ENCODE measurements around the gene NGRN.
"Not testable (repeated sequence)": the region's sequence is repeated elsewhere in the genome, so short reads cannot be mapped to it uniquely, and the experiment has no call there.

Gene NGRN

DNA sequence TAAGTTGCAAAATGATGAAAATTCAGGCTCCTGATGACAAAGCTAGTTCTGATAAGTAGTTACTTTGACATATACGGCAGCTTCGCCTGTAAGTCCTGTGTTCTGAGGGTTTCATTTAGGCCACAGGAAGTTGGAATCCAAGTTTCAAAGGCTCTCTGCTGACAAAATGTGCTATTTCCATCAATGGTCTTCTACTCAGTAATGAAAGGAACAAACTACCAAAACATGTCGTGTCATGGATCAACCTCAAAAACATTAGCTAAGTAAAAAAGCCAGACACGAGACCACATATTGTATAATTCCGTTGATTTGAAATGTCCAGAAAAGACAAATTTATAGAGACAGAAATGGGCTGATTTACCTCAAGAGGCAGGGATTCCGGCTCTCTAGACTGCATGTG, 22.5 kb downstream of the NGRN start:
- Histone ChIP-seq H3K27me3 (ENCODE audit: insufficient read depth, low read length) (no peaks in the 10 kb centered on the region), H3K27ac (ENCODE audit: low read depth, low read length) (no peak overlapping the region), H3K4me1 (ENCODE audit: insufficient read depth, low read length) (peaks cover 5% of the 10 kb centered on the region; the same call in 1 of the 2 replicates), H3K9ac (ENCODE audit: low read depth, low read length) (no peak overlapping the region), H3K36me3 (ENCODE audit: insufficient read depth, low read length) (no peaks in the 10 kb centered on the region), H3K4me3 (ENCODE audit: low read length) (no peak overlapping the region), H3K9me3 (ENCODE audit: insufficient read depth, low read depth, low read length) (no peaks in the 10 kb centered on the region)
- WGBS: 92% methylated on average over 6 of the region's 6 CpGs

- no peaks in the 10 kb centered on the region for H3K27me3 ChIP-seq (ENCODE audit: insufficient read depth, low read length)
- no peaks in the 10 kb centered on the region for H3K36me3 ChIP-seq (ENCODE audit: insufficient read depth, low read length)
- 84% methylated on average over 15 of the region's 16 CpGs for WGBS
- no peaks in the 10 kb centered on the region for H3K9me3 ChIP-seq (ENCODE audit: insufficient read depth, low read depth, low read length)
- no peak overlapping the region for H3K9ac ChIP-seq (ENCODE audit: low read depth, low read length)
- no peak overlapping the region for H3K27ac ChIP-seq (ENCODE audit: low read depth, low read length)
- H3K4me1 ChIP-seq (ENCODE audit: insufficient read depth, low read length): peaks cover 2% of the 10 kb centered on the region; the same call in 1 of the 2 replicates
- no peak overlapping the region for H3K4me3 ChIP-seq (ENCODE audit: low read length)
Measured at GRCh38 chr15:90291679-90292356, 26.3 kb downstream of the NGRN start.

DNA sequence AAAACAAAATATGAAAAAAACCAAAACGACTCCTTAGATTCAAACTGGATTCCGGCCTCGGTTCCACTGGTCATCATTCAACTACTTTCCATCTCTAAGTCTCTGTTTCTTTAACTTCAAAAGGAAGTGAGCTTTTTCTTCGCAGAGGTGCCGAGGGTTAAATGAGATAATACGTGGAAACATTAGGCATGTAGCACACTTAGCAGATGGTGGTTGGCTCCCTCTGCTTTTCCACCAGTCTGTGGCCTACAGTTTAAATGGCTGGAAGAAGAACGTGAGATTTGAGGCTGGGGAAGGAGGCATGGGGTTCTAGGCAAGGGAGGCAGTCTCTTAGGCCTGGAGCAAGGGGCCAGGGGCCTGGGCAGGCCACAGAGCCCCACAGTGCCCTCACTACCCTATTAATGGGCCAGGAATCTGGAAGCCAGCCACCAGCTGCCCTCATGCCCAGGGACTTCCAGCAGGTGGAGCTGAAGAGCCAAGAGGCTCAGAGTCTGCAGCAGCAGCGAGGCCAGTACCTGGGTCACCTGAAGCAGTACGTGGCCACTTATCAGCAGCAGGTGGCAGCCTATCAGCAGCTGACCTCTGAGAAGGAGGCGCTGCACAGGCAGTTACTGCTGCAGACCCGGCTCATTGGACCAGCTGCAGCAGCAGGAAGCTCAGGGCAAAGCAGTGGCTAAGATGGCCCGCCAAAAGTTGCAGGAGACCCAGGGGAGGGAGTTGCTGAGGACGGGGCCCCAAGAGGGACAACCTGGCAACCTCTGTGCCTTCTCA, 27.8 kb downstream of the NGRN start:
- not testable (repeated sequence) for H3K36me3 ChIP-seq (ENCODE audit: insufficient read depth, low read length); H3K4me1 ChIP-seq (ENCODE audit: insufficient read depth, low read length); H3K9me3 ChIP-seq (ENCODE audit: insufficient read depth, low read depth, low read length); H3K9ac ChIP-seq (ENCODE audit: low read depth, low read length); H3K27ac ChIP-seq (ENCODE audit: low read depth, low read length); H3K27me3 ChIP-seq (ENCODE audit: insufficient read depth, low read length); H3K4me3 ChIP-seq (ENCODE audit: low read length)
- WGBS: 57% methylated on average over 13 of the region's 13 CpGs

DNA sequence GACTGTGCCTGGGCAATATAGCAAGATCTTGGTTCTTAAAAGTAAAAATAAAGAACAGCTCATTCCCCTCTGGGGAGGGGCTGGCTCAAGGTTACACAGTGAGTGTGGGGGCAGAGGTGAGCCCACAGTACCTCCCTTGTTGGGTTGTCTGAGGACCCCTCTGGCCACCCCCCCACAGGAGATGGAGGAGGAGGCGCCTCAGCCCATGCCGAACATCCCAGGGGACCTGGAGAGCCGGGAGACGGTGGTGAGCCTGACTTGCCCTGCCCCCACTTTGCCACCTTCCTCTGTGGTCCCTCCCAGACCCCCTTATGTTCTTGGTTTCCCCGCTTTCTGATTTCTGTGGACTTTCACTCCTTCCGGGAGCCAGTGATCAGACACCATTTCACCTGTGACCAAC, 28.7 kb downstream of the NGRN start:
- H3K4me1 ChIP-seq (ENCODE audit: insufficient read depth, low read length): no peaks in the 10 kb centered on the region
- H3K27me3 ChIP-seq (ENCODE audit: insufficient read depth, low read length): no peaks in the 10 kb centered on the region
- no peak overlapping the region for H3K9ac ChIP-seq (ENCODE audit: low read depth, low read length)
- H3K9me3 ChIP-seq (ENCODE audit: insufficient read depth, low read depth, low read length): no peaks in the 10 kb centered on the region
- no peaks in the 10 kb centered on the region for H3K36me3 ChIP-seq (ENCODE audit: insufficient read depth, low read length)
- no peak overlapping the region for H3K27ac ChIP-seq (ENCODE audit: low read depth, low read length)
- 92% methylated on average over 6 of the region's 6 CpGs for WGBS
- no peak overlapping the region for H3K4me3 ChIP-seq (ENCODE audit: low read length)

DNA sequence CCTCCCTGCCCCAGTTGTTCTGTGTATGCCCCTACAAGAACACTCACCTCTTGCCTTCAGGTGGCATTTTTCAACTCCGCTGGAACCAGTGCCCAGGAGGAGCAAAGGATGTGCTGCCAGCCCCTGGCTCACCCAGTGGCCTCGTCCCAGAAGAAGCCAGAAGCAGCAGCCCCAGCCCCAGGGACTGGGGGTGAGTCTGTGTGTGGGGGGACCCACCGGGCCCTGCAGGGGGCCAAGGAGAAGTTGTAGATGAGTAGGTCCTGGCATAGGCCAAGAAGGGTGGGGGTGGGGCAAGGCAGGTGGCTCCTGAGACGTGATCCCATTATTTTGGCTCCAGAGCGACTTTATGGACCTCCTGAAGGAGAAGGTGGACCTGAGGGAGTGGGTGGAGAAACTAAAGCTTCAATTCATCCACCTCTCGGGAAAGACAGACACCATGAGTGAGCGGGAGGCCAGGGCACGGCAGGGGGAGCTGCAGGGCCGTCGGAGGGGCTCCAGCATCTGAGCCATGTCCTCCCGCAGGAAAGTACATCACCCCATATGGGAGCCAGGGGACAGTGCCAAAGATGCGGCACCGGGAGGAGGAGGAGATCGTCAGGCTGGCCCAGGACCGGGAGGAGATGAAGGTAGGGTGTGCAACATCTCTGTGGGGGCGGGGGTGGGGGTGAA, 29.3 kb downstream of the NGRN start:
- Histone ChIP-seq H3K27ac (ENCODE audit: low read depth, low read length) (no peak overlapping the region), H3K4me3 (ENCODE audit: low read length) (no peak overlapping the region), H3K9ac (ENCODE audit: low read depth, low read length) (no peak overlapping the region), H3K36me3 (ENCODE audit: insufficient read depth, low read length) (no peaks in the 10 kb centered on the region), H3K4me1 (ENCODE audit: insufficient read depth, low read length) (no peaks in the 10 kb centered on the region), H3K9me3 (ENCODE audit: insufficient read depth, low read depth, low read length) (no peaks in the 10 kb centered on the region), H3K27me3 (ENCODE audit: insufficient read depth, low read length) (no peaks in the 10 kb centered on the region)
- 78% methylated on average over 16 of the region's 16 CpGs for WGBS

DNA sequence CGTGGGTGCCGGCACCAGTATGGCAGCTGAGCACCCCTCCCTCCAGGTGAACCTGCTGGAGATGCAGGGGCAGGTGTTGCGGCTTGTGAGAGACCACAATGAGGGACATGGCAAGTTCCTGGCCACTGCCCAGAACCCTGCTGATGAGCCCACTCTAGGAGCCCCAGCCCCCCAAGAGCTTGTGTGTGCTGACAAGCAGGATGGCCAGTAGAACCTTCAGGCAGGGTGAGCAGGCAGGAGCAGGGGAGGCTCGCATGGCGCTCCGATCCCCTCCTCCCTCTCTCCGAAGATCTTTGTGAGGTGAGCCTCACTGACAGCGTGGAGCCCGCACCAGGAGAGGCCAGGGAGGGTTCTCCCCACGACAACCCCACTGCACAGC, 29.8 kb downstream of the NGRN start:
- WGBS: 75% methylated on average over 10 of the region's 10 CpGs
- no peaks in the 10 kb centered on the region for H3K9me3 ChIP-seq (ENCODE audit: insufficient read depth, low read depth, low read length)
- H3K27ac ChIP-seq (ENCODE audit: low read depth, low read length): no peak overlapping the region
- no peak overlapping the region for H3K4me3 ChIP-seq (ENCODE audit: low read length)
- no peaks in the 10 kb centered on the region for H3K4me1 ChIP-seq (ENCODE audit: insufficient read depth, low read length)
- H3K36me3 ChIP-seq (ENCODE audit: insufficient read depth, low read length): no peaks in the 10 kb centered on the region
- H3K9ac ChIP-seq (ENCODE audit: low read depth, low read length): no peak overlapping the region
- H3K27me3 ChIP-seq (ENCODE audit: insufficient read depth, low read length): no peaks in the 10 kb centered on the region

GRCh38 chr15:90296316-90296884, 30.9 kb downstream of the NGRN start:
- not testable (repeated sequence) for H3K27me3 ChIP-seq (ENCODE audit: insufficient read depth, low read length); H3K27ac ChIP-seq (ENCODE audit: low read depth, low read length); H3K36me3 ChIP-seq (ENCODE audit: insufficient read depth, low read length); H3K4me1 ChIP-seq (ENCODE audit: insufficient read depth, low read length); H3K4me3 ChIP-seq (ENCODE audit: low read length); H3K9ac ChIP-seq (ENCODE audit: low read depth, low read length); H3K9me3 ChIP-seq (ENCODE audit: insufficient read depth, low read depth, low read length)
- WGBS: 73% methylated on average over 3 of the region's 4 CpGs

DNA sequence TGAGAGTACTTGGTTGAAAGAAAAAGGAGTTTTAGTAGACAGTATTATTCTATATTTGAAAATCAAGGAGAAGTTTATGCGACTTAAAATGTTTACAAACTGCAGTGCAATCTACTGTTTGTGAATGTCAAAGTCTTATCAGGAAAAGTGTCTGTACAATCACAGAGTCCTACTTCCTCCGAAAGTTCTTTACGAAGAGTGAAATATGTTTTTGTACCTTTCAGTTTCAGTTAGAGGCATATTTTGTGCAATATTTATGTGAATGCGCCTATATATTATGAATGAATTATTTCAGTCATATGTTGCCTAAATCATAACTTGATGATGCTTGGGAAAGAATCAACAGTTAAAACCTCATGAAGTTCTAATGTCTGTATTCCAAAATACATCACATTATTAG, 31.5 kb downstream of the NGRN start:
- H3K4me1 ChIP-seq (ENCODE audit: insufficient read depth, low read length): peaks cover 4% of the 10 kb centered on the region; the same call in 1 of the 2 replicates
- WGBS: 94% methylated on average over 4 of the region's 4 CpGs
- no peaks in the 10 kb centered on the region for H3K27me3 ChIP-seq (ENCODE audit: insufficient read depth, low read length)

GRCh38 chr15:90300541-90300940, 35.1 kb downstream of the NGRN start:
- Histone ChIP-seq H3K27me3 (ENCODE audit: insufficient read depth, low read length) (no peaks in the 10 kb centered on the region), H3K27ac (ENCODE audit: low read depth, low read length) (no peak overlapping the region), H3K9ac (ENCODE audit: low read depth, low read length) (no peak overlapping the region), H3K4me1 (ENCODE audit: insufficient read depth, low read length) (peaks cover 6% of the 10 kb centered on the region; the same call in 1 of the 2 replicates), H3K9me3 (ENCODE audit: insufficient read depth, low read depth, low read length) (no peaks in the 10 kb centered on the region), H3K36me3 (ENCODE audit: insufficient read depth, low read length) (no peaks in the 10 kb centered on the region), H3K4me3 (ENCODE audit: low read length) (no peak overlapping the region)
- 94% methylated on average over 9 of the region's 9 CpGs for WGBS

More for the DNA sequence above, 31.5 kb downstream of the NGRN start:
- no peak overlapping the region for H3K9ac ChIP-seq (ENCODE audit: low read depth, low read length)
- H3K36me3 ChIP-seq (ENCODE audit: insufficient read depth, low read length): no peaks in the 10 kb centered on the region
- H3K9me3 ChIP-seq (ENCODE audit: insufficient read depth, low read depth, low read length): no peaks in the 10 kb centered on the region
- H3K4me3 ChIP-seq (ENCODE audit: low read length): no peak overlapping the region
- H3K27ac ChIP-seq (ENCODE audit: low read depth, low read length): no peak overlapping the region

DNA sequence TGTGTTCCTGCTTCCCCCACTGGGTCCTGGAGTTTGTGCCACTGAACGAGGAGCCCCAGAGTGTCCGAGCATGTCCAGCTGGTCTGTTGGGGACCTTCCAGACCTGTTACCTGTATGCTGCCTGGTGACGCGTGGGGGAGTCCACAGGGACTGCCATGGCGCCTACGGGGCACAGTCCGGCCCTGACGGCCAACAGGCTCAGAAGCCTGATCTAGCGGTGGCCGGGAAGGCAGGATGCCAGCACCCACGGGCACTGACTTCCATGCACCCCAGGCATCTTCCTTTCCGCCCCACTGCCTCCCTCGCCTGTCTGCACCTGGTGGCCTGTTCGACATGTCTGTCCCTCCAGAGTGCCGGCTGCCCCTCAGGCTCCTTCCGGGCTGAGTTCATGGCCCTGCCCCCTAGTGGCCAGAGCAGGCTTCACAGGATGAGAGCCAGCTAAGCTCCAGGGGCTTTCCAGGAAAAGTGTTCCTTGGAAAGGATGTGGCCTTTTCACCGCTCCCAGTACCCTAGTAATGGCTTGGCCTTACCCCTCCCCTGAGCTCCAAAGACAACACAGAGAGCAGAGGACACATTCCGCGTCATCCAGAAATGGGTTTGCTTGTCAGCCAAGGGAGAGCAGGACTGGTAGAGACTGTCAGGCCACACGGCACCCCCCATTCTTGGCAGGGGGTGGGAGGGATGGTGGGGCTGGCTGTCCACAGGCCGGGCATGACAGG, 35.7 kb downstream of the NGRN start:
- Histone ChIP-seq H3K4me3 (ENCODE audit: low read length) (no peak overlapping the region), H3K9ac (ENCODE audit: low read depth, low read length) (no peak overlapping the region), H3K4me1 (ENCODE audit: insufficient read depth, low read length) (peaks cover 6% of the 10 kb centered on the region; the same call in 1 of the 2 replicates), H3K27ac (ENCODE audit: low read depth, low read length) (no peak overlapping the region), H3K36me3 (ENCODE audit: insufficient read depth, low read length) (no peaks in the 10 kb centered on the region), H3K9me3 (ENCODE audit: insufficient read depth, low read depth, low read length) (no peaks in the 10 kb centered on the region), H3K27me3 (ENCODE audit: insufficient read depth, low read length) (no peaks in the 10 kb centered on the region)
- WGBS: 69% methylated on average over 21 of the region's 21 CpGs

Measured in HUES64 (cell line).